Naive thymus-derived CD8-positive, alpha-beta T cell (primary cell): Measurements from ENCODE around the gene RRBP1. TPM values are rescaled to one million over a fixed set of nuclear protein-coding genes. Genes with fewer than 3 reads are reported as not detected.

ENCODE experiments used
- ATAC-seq, 2 donors: fragments of 150-1000 bp; cut with Tn5 transposase in 1 of 2; sonication (Bioruptor Pico), chemical (Tn5 transposase) in 1 of 2; 1 replicate in 1 of 2; 2 replicates in 1 of 2; pipeline ENCODE4 v1.10.0; 2021; ENCODE audit warnings: mild to moderate bottlenecking in 2 of 2, moderate library complexity in 2 of 2
- POLR2A ChIA-PET: fragments of 350-600 bp; sonication (Branson Sonifier 250); formaldehyde crosslinking; loops from one replicate; lab custom pipeline; 2021; ENCODE audit warnings: antibody characterized with exemption; lab: Charles Lee
- DNase-seq, 10 donors: peaks; one replicate each; pipeline versions ENCODE4 v3.0.0 to v3.0.0-alpha.2; 2020 to 2022
- H3K27ac Mint-ChIP-seq, 10 donors: one replicate each; pipeline ENCODE4 v1.8.0; 2020 to 2022; ENCODE audit warnings: mild to moderate bottlenecking in 10 of 10, mixed read lengths in 10 of 10, moderate library complexity in 4 of 10, inconsistent platforms in 1 of 10
- H3K27me3 Mint-ChIP-seq, 5 donors: one replicate each; pipeline ENCODE4 v1.8.0; 2021 to 2022; ENCODE audit warnings: mixed read lengths in 5 of 5
- H3K36me3 Mint-ChIP-seq, 3 donors: one replicate each; pipeline ENCODE4 v1.8.0; 2020 to 2022; ENCODE audit warnings: mixed read lengths in 3 of 3, mild to moderate bottlenecking in 2 of 3, inconsistent platforms in 1 of 3
- H3K4me1 Mint-ChIP-seq, 4 donors: one replicate each; pipeline ENCODE4 v1.8.0; 2021 to 2022; ENCODE audit warnings: mixed read lengths in 4 of 4
- H3K4me3 Mint-ChIP-seq, 10 donors: one replicate each; pipeline ENCODE4 v1.8.0; 2020 to 2022; ENCODE audit warnings: mild to moderate bottlenecking in 10 of 10, mixed read lengths in 10 of 10, moderate library complexity in 6 of 10, inconsistent platforms in 1 of 10
- H3K9me3 Mint-ChIP-seq, 9 donors: one replicate each; pipeline ENCODE4 v1.8.0; 2020 to 2022; ENCODE audit warnings: mixed read lengths in 9 of 9, mild to moderate bottlenecking in 3 of 9, inconsistent platforms in 1 of 9, moderate library complexity in 1 of 9
- polyA plus RNA-seq, 3 donors: library from polyadenylated mRNA; unstranded; fragments of 300-500 nt; fragmentation: Illumina TruSeq; gene quantifications; one replicate each; pipeline ENCODE4 v1.2.3, GENCODE V29; 2021
- total RNA-seq, 8 experiments: library from RNA in 2 of 8; stranded (reverse) in 2 of 8; gene quantifications; one replicate each; pipeline ENCODE4 v1.2.3 and lab custom pipeline; 2021 to 2026

RRBP1 gene
- total and polyA plus RNA-seq, 5 experiments from 2014 or later, result 1.7 to 22.4 (median 8.9) TPM

GRCh38 chr20:17587148-17587547 is 94.9 kb downstream of the RRBP1 start:
- no peak overlapping the region for H3K4me3 Mint-ChIP-seq

DNA sequence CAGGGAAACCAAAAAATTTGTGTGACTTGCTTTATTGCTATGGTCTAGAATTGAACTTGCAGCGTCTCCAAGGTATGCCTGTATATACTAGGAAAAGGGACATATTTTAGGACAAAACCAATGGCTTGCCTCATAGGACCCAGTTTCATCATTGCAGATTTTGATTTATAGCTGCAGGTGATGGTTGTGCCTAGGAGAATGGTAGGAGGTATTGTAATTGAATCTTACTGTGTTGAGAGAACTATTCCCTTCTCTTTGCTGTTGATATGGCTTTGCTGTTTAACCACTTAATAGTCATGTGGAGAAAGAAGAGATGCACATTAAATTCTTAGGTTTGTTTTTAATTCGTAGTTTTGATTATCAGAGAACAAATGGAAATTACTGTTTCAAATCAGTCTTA is 95.8 kb downstream of the RRBP1 start:
- DNase-seq (no peak), ATAC-seq (no peak)
- Mint-ChIP-seq H3K4me3 (no peak overlapping the region), H3K27ac (no peak overlapping the region), H3K36me3 (peaks cover 0 to 12% (median 0%) of the 10 kb centered on the region in 3 donors), H3K4me1 (peaks cover 8 to 44% (median 25%) of the 10 kb centered on the region in 4 donors), H3K27me3 (no peaks in the 10 kb centered on the region), H3K9me3 (no peaks in the 10 kb centered on the region)
- POLR2A ChIA-PET, result no interaction called here

More at GRCh38 chr20:17587148-17587547, 94.9 kb downstream of the RRBP1 start:
- Mint-ChIP-seq H3K27ac (peak overlapping the region in 1 of 10 donors; percentile 18), H3K4me1 (peaks cover 6 to 46% (median 26%) of the 10 kb centered on the region in 4 donors), H3K27me3 (no peaks in the 10 kb centered on the region), H3K9me3 (no peaks in the 10 kb centered on the region), H3K36me3 (peaks cover 0 to 19% (median 0%) of the 10 kb centered on the region in 3 donors)
- POLR2A ChIA-PET, result no interaction called here
- DNase-seq (no peak), ATAC-seq (no peak)

GRCh38 chr20:17584689-17585088 is 97.4 kb downstream of the RRBP1 start:
- Mint-ChIP-seq H3K27me3 (no peaks in the 10 kb centered on the region), H3K4me1 (peaks cover 17 to 47% (median 33%) of the 10 kb centered on the region in 4 donors), H3K9me3 (no peaks in the 10 kb centered on the region), H3K36me3 (peaks cover 0 to 14% (median 2%) of the 10 kb centered on the region in 3 donors), H3K4me3 (no peak overlapping the region), H3K27ac (peak overlapping the region in 1 of 10 donors; percentile 5)
- DNase-seq, result no peak
- no peak for ATAC-seq
- POLR2A ChIA-PET, result interaction anchor here (0.7 kb wide), 2 partner anchors 10 to 13 kb away, joined by 5 read pairs; no protein-coding TSS in a partner anchor

DNA sequence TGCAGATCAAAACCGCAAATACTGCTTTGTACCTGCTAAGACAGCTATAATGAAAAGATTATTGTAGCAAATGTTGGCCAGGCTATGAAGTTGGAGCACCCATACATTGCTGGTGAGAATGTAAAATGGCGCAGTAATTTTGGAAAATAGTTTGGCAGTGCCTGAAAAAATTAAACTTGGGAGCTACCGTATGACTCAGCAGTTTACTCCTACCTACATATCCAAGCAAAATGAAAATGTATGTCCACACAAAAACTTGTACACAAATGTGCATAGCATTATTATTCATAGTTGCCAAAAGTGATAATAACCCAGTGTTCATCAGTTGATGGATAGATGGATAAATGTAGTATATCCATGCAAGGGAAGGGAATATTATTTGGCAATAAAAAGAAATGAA is 98.9 kb downstream of the RRBP1 start:
- DNase-seq, result no peak
- H3K27ac Mint-ChIP-seq, result no peak overlapping the region
- H3K27me3 Mint-ChIP-seq, result no peaks in the 10 kb centered on the region
- no peaks in the 10 kb centered on the region for H3K9me3 Mint-ChIP-seq
- H3K4me3 Mint-ChIP-seq, result no peak overlapping the region
- H3K36me3 Mint-ChIP-seq, result peaks cover 0 to 18% (median 2%) of the 10 kb centered on the region in 3 donors
- ATAC-seq, result no peak
- POLR2A ChIA-PET, result no interaction called here
- peaks cover 20 to 50% (median 35%) of the 10 kb centered on the region in 4 donors for H3K4me1 Mint-ChIP-seq

GRCh38 chr20:17580895-17581294 is 101.1 kb downstream of the RRBP1 start:
- Mint-ChIP-seq H3K4me1 (peaks cover 19 to 40% (median 29%) of the 10 kb centered on the region in 4 donors), H3K27me3 (no peaks in the 10 kb centered on the region), H3K9me3 (no peaks in the 10 kb centered on the region), H3K27ac (peak overlapping the region in 2 of 10 donors; percentile 10 to 32), H3K36me3 (peaks cover 0 to 20% (median 2%) of the 10 kb centered on the region in 3 donors), H3K4me3 (peak overlapping the region in 1 of 10 donors; percentile 2)
- ATAC-seq, result no peak
- POLR2A ChIA-PET, result no interaction called here
- no peak for DNase-seq

- H3K9me3 Mint-ChIP-seq, result no peaks in the 10 kb centered on the region
- no peak overlapping the region for H3K4me3 Mint-ChIP-seq
- H3K36me3 Mint-ChIP-seq, result peaks cover 0 to 19% (median 2%) of the 10 kb centered on the region in 3 donors
- ATAC-seq, result no peak
- H3K27ac Mint-ChIP-seq, result peak overlapping the region in 1 of 10 donors; percentile 58
- H3K27me3 Mint-ChIP-seq, result no peaks in the 10 kb centered on the region
- POLR2A ChIA-PET, result interaction anchor here (1.0 kb wide), 1 partner anchor 31 kb away, joined by 3 read pairs; no protein-coding TSS in a partner anchor
- no peak for DNase-seq
- peaks cover 18 to 37% (median 28%) of the 10 kb centered on the region in 4 donors for H3K4me1 Mint-ChIP-seq
These were observed 102.5 kb downstream of the RRBP1 start for GRCh38 chr20:17579369-17580039.

GRCh38 chr20:17576215-17576614 is 105.8 kb downstream of the RRBP1 start:
- Mint-ChIP-seq H3K36me3 (peaks cover 0 to 19% (median 3%) of the 10 kb centered on the region in 3 donors), H3K27ac (no peak overlapping the region), H3K27me3 (no peaks in the 10 kb centered on the region), H3K9me3 (no peaks in the 10 kb centered on the region), H3K4me1 (peaks cover 25 to 48% (median 47%) of the 10 kb centered on the region in 4 donors), H3K4me3 (no peak overlapping the region)
- POLR2A ChIA-PET, result no interaction called here
- ATAC-seq (no peak), DNase-seq (no peak)

DNA sequence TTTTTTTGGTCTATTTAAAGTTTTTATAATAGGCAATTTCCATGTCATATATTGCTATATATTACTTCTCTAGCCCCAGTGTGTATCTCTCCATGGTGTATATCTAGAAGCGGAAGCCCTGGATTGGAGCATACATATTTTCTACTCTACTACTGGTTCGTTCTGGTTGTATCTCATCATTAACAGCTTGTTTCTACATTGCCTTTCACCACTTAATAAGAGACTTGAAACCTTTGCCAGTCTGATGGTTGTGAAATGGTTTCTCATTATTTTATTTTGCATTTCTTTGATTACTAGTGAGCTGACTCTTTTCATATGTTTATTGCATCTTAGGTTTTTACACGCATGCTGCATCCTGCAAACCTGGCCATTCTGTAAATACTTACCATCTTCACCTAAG is 108.6 kb downstream of the RRBP1 start:
- no peak overlapping the region for H3K4me3 Mint-ChIP-seq
- no peak for ATAC-seq
- H3K27ac Mint-ChIP-seq, result no peak overlapping the region

GRCh38 chr20:17572034-17572638 is 109.9 kb downstream of the RRBP1 start:
- no peak for ATAC-seq
- POLR2A ChIA-PET, result interaction anchor here (0.6 kb wide), 1 partner anchor 13 kb away, joined by 5 read pairs; no protein-coding TSS in a partner anchor
- peaks cover 0 to 6% (median 0%) of the 10 kb centered on the region in 5 donors for H3K27me3 Mint-ChIP-seq
- peaks cover 0 to 13% (median 2%) of the 10 kb centered on the region in 3 donors for H3K36me3 Mint-ChIP-seq
- DNase-seq, result no peak
- peak overlapping the region in 1 of 10 donors; percentile 63 for H3K27ac Mint-ChIP-seq
- H3K9me3 Mint-ChIP-seq, result no peaks in the 10 kb centered on the region
- peak overlapping the region in 8 of 10 donors; percentile 11 to 96 (median 39) for H3K4me3 Mint-ChIP-seq
- peaks cover 22 to 41% (median 38%) of the 10 kb centered on the region in 4 donors for H3K4me1 Mint-ChIP-seq

More for the DNA sequence above, 108.6 kb downstream of the RRBP1 start:
- Mint-ChIP-seq H3K4me1 (peaks cover 22 to 41% (median 37%) of the 10 kb centered on the region in 4 donors), H3K36me3 (peaks cover 0 to 13% (median 2%) of the 10 kb centered on the region in 3 donors), H3K9me3 (no peaks in the 10 kb centered on the region), H3K27me3 (no peaks in the 10 kb centered on the region)
- DNase-seq, result no peak
- POLR2A ChIA-PET, result no interaction called here

DNA sequence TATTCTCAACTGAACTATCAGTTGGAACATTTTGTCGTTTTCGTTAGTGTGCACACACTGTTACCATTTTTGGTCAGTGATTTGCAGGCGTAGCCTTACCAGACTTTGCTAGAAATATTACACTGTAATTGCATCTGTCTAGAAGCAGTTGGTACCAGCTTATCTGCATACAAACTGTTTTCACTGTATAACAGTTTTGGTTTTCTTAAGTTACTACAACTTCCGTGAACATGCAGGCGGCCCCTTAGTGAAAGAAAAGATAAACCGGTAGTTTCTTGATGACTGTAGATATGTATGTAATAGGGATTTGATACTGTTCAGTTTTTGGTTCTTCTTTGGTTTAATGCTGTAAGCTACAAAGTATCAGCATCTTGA is 110.9 kb downstream of the RRBP1 start:
- Mint-ChIP-seq H3K4me1 (peaks cover 22 to 39% (median 38%) of the 10 kb centered on the region in 4 donors), H3K27ac (peak overlapping the region in 9 of 10 donors; percentile 75 to 98 (median 91))
- peak in 3 of 10 donors; percentile 14 to 21 (median 19) for DNase-seq

GRCh38 chr20:17570347-17571152 is 111.5 kb downstream of the RRBP1 start:
- POLR2A ChIA-PET, result interaction anchor here (0.7 to 2.2 kb wide), 9 partner anchors 40 to 1223 kb away, joined by 3 to 19 read pairs (median 4); partner anchors contain the start of genes KAT14, PET117 and RRBP1
- H3K27me3 Mint-ChIP-seq, result peaks cover 0 to 6% (median 0%) of the 10 kb centered on the region in 5 donors
- H3K9me3 Mint-ChIP-seq, result peaks cover 0 to 3% (median 0%) of the 10 kb centered on the region in 9 donors
- peak overlapping the region; percentile 91 to 97 (median 94) for H3K4me3 Mint-ChIP-seq
- ATAC-seq (peak; percentile 36 to 40), DNase-seq (peak in 5 of 10 donors; percentile 3 to 40 (median 10))
- peak overlapping the region; percentile 75 to 98 (median 91) for H3K27ac Mint-ChIP-seq
- peaks cover 19 to 37% (median 34%) of the 10 kb centered on the region in 4 donors for H3K4me1 Mint-ChIP-seq
- H3K36me3 Mint-ChIP-seq, result peaks cover 0 to 3% (median 2%) of the 10 kb centered on the region in 3 donors

More for the DNA sequence above, 110.9 kb downstream of the RRBP1 start:
- peaks cover 0 to 6% (median 0%) of the 10 kb centered on the region in 5 donors for H3K27me3 Mint-ChIP-seq
- no peak for ATAC-seq
- POLR2A ChIA-PET, result interaction anchor here (0.7 to 2.2 kb wide), 7 partner anchors 40 to 842 kb away, joined by 3 to 19 read pairs (median 5); partner anchors contain the start of genes KAT14, PET117 and RRBP1
- peaks cover 0 to 2% (median 0%) of the 10 kb centered on the region in 9 donors for H3K9me3 Mint-ChIP-seq
- peaks cover 0 to 8% (median 2%) of the 10 kb centered on the region in 3 donors for H3K36me3 Mint-ChIP-seq
- peak overlapping the region; percentile 91 to 97 (median 94) for H3K4me3 Mint-ChIP-seq
